Posterior vena cava (tissue), 2 donors: ENCODE results near the gene KLC1. TPM values are rescaled to one million over a fixed set of nuclear protein-coding genes. Genes with fewer than 3 reads are reported as not detected.

Experiments
- DNase-seq: peaks from one replicate; pipeline ENCODE4 v3.0.0-alpha.2; 2020; ENCODE audit warnings: low spot score
- intact Hi-C, 2 donors: fragments of 100-400 bp; cut with DNase I; formaldehyde crosslinking; loops; one replicate each; pipeline versions ENCODE4 v1.14.1 to v1.14.2; 2022 to 2023
- total RNA-seq, 2 donors: library from RNA; stranded (reverse); fragmentation: NEBNext Ultra II Directional; extraction: Animal tissue kit (Norgen Biotek cat#: 25700); gene quantifications; one replicate each; pipeline ENCODE4 v1.2.1, GENCODE V29; 2021
- donor health status: DM: yes; HTN: yes; CAD: no.
- donor health status: DM: yes; HTN: yes; CAD: no.

KLC1 gene
- total RNA-seq, 2 donors from 2014 or later = 169 to 192 TPM

GRCh38 chr14:103726474-103726873 lies 97.5 kb downstream of the KLC1 start:
- intact Hi-C loops = no loop called here
- DNase-seq = no peak

- no peak for DNase-seq
- intact Hi-C loops = no loop called here
These were observed 98.4 kb downstream of the KLC1 start for GRCh38 chr14:103727313-103727980.

GRCh38 chr14:103728141-103728540 lies 99.1 kb downstream of the KLC1 start:
- no peak for DNase-seq
- intact Hi-C loops = loop anchor here in 1 of 2 donors (1.0 kb wide), 1 partner anchor 33 kb away; no protein-coding TSS in a partner anchor

- intact Hi-C loops = loop anchor here in 1 of 2 donors (1.0 kb wide), 1 partner anchor 33 kb away; no protein-coding TSS in a partner anchor
- DNase-seq = no peak
These were observed 99.7 kb downstream of the KLC1 start for GRCh38 chr14:103728721-103729120.

GRCh38 chr14:103729496-103730448 lies 100.8 kb downstream of the KLC1 start:
- intact Hi-C loops = no loop called here
- no peak for DNase-seq

GRCh38 chr14:103730490-103731035 lies 101.6 kb downstream of the KLC1 start:
- no peak for DNase-seq
- intact Hi-C loops = no loop called here

- DNase-seq = no peak
- intact Hi-C loops = no loop called here
These were observed 102.5 kb downstream of the KLC1 start for GRCh38 chr14:103731481-103731880.

- DNase-seq = no peak
These were observed 103.2 kb downstream of the KLC1 start for GRCh38 chr14:103731916-103732867.

GRCh38 chr14:103732868-103733620 lies 104.0 kb downstream of the KLC1 start:
- peak; percentile 41 for DNase-seq
- intact Hi-C loops = no loop called here

More at GRCh38 chr14:103731916-103732867, 103.2 kb downstream of the KLC1 start:
- intact Hi-C loops = no loop called here

GRCh38 chr14:103733651-103734050 lies 104.6 kb downstream of the KLC1 start:
- peak; percentile 48 for DNase-seq
- intact Hi-C loops = no loop called here

- intact Hi-C loops = no loop called here
- DNase-seq = peak; percentile 70
These were observed 105.3 kb downstream of the KLC1 start for GRCh38 chr14:103734081-103734888.

- intact Hi-C loops = no loop called here
- DNase-seq = peak; percentile 72
These were observed 106.0 kb downstream of the KLC1 start for GRCh38 chr14:103735022-103735421.

GRCh38 chr14:103735439-103735814 lies 106.4 kb downstream of the KLC1 start:
- peak; percentile 73 for DNase-seq
- intact Hi-C loops = no loop called here

GRCh38 chr14:103735815-103736545 lies 107.0 kb downstream of the KLC1 start:
- intact Hi-C loops = no loop called here
- peak; percentile 73 for DNase-seq

GRCh38 chr14:103736546-103737431 lies 107.8 kb downstream of the KLC1 start:
- intact Hi-C loops = no loop called here

More at GRCh38 chr14:103736546-103737431, 107.8 kb downstream of the KLC1 start:
- DNase-seq = peak; percentile 77
